HepG2 (cell line): Measurements from ENCODE around the gene PCSK2. TPM values are rescaled to one million over a fixed set of nuclear protein-coding genes. Genes with fewer than 3 reads are reported as not detected.

Experiments
- ATAC-seq: fragments of 200-7000 bp; cut with Tn5 transposase; 3 replicates; pipeline ENCODE4 v1.9.1; 2020; ENCODE audit warnings: mild to moderate bottlenecking, moderate library complexity
- BruUV-seq: library from RNA; stranded (reverse); fragments of 400-500 nt; replicated peaks from 2 replicates; lab custom pipeline; 2021; lab: Mats Ljungman, UMichigan
- CTCF ChIA-PET: fragments of 300-600 bp; formaldehyde crosslinking; extraction: SDS; loops from one replicate; lab custom pipeline; 2021; ENCODE audit warnings: low total read pairs, inconsistent platforms, low intra/inter-chr PET ratio; lab: Yijun Ruan, JAX
- POLR2A ChIA-PET: fragments of 350-600 bp; sonication (Branson Sonifier 250); formaldehyde crosslinking; loops from one replicate; lab custom pipeline; 2020; ENCODE audit warnings: antibody characterized with exemption, inconsistent platforms; lab: Yijun Ruan, JAX
- DNase-seq: peaks from one replicate; pipeline ENCODE4 v3.0.0-alpha.2; 2015; ENCODE audit warnings: low spot score
- FAIRE-seq: peaks from 3 replicates; lab custom pipeline; 2011; peaks lifted over from hg19 to GRCh38; lab: Jason Lieb, UNC
- H2AFZ ChIP-seq: one replicate; pipeline ENCODE4 v1.6.1; 2011; ENCODE audit warnings: low read length, inconsistent platforms
- H3K27ac ChIP-seq: fragments of 300-600 bp; 3 replicates; pipeline ENCODE4 v1.8.0; 2011; ENCODE audit warnings: mixed run types, mild to moderate bottlenecking, mixed read lengths, low read length, inconsistent platforms; ENCODE audit not compliant: insufficient read depth; ENCODE audit errors: extremely low read length
- H3K27me3 ChIP-seq, 2 experiments: fragments of 200-600 bp in 1 of 2; 2 replicates in 1 of 2; 3 replicates in 1 of 2; pipeline versions ENCODE4 v1.6.0 to v1.8.0; 2011; ENCODE audit warnings: low read length in 2 of 2, mild to moderate bottlenecking in 2 of 2, moderate library complexity in 2 of 2, inconsistent platforms in 1 of 2; ENCODE audit not compliant: insufficient read depth in 2 of 2, control insufficient read depth in 1 of 2
- H3K36me3 ChIP-seq, 2 experiments: fragments of 200-600 bp in 1 of 2; replicated peaks in 1 of 2; 2 replicates in 1 of 2; 3 replicates in 1 of 2; pipeline versions ENCODE4 v1.5.1 to v1.8.0; 2011; ENCODE audit warnings: low read length in 2 of 2, inconsistent platforms in 1 of 2; ENCODE audit not compliant: insufficient read depth in 2 of 2, control insufficient read depth in 1 of 2
- H3K4me1 ChIP-seq: 2 replicates; pipeline ENCODE4 v1.5.1; 2012; ENCODE audit warnings: low read length, inconsistent platforms; ENCODE audit not compliant: insufficient read depth
- H3K4me2 ChIP-seq: 2 replicates; pipeline ENCODE4 v1.6.0; 2011; ENCODE audit warnings: low read depth, low read length, inconsistent platforms
- H3K4me3 ChIP-seq, 3 experiments: fragments of 200-600 bp in 1 of 3; sonication (generic), shearing (Covaris generic) in 1 of 3; replicated peaks in 1 of 3; 2 replicates each; pipeline ENCODE4 v1.5.1; 2011 to 2016; ENCODE audit warnings: low read length in 3 of 3, inconsistent platforms in 2 of 3, low read depth in 2 of 3, mild to moderate bottlenecking in 2 of 3, control low read depth in 1 of 3, mixed read lengths in 1 of 3; ENCODE audit not compliant: insufficient read depth in 1 of 3
- H3K79me2 ChIP-seq: one replicate; pipeline ENCODE4 v1.6.1; 2011; ENCODE audit warnings: low read length, inconsistent platforms; ENCODE audit not compliant: insufficient read depth
- H3K9ac ChIP-seq: 2 replicates; pipeline ENCODE4 v1.6.0; 2011; ENCODE audit warnings: mild to moderate bottlenecking, low read depth, low read length, inconsistent platforms; ENCODE audit not compliant: insufficient read depth
- H3K9me3 ChIP-seq: 2 replicates; pipeline ENCODE4 v1.5.1; 2012; ENCODE audit warnings: mild to moderate bottlenecking, low read length
- H4K20me1 ChIP-seq: 2 replicates; pipeline ENCODE4 v1.6.0; 2011; ENCODE audit warnings: inconsistent platforms, mild to moderate bottlenecking, low read length, moderate library complexity; ENCODE audit not compliant: insufficient read depth
- AKNA ChIP-seq: sonication (generic); formaldehyde crosslinking; IDR thresholded peaks from 2 replicates; pipeline ENCODE4 v1.4.0; 2020; ENCODE audit warnings: missing genetic modification reagents, borderline replicate concordance
- BHLHE40 ChIP-seq: IDR thresholded peaks from 2 replicates; pipeline ENCODE4 v1.6.1; 2011; ENCODE audit warnings: low read length, improper control_type of control experiment
- MBD4 ChIP-seq: IDR thresholded peaks from 2 replicates; pipeline ENCODE4 v1.6.1; 2012; ENCODE audit warnings: low read length, inconsistent platforms, borderline replicate concordance
- PCBP2 ChIP-seq: fragments of 200-400 bp; formaldehyde crosslinking; optimal IDR thresholded peaks from 2 replicates; pipeline ENCODE3; 2018; ENCODE audit warnings: low read length, low read depth; ENCODE audit not compliant: poor library complexity, severe bottlenecking
- RBM22 ChIP-seq: fragments of 200-400 bp; formaldehyde crosslinking; optimal IDR thresholded peaks from 2 replicates; pipeline ENCODE3; 2017; ENCODE audit warnings: mild to moderate bottlenecking, low read length, moderate library complexity
- ZNF264 ChIP-seq: sonication (generic); formaldehyde crosslinking; IDR thresholded peaks from 2 replicates; pipeline ENCODE4 v1.4.0; 2020; ENCODE audit warnings: missing genetic modification reagents
- ZNF317 ChIP-seq: sonication (generic); formaldehyde crosslinking; IDR thresholded peaks from 2 replicates; pipeline ENCODE4 v1.5.0; 2020; ENCODE audit warnings: mild to moderate bottlenecking, missing genetic modification reagents
- ZNF484 ChIP-seq: sonication (generic); formaldehyde crosslinking; IDR thresholded peaks from 2 replicates; pipeline ENCODE4 v1.5.1; 2020; ENCODE audit warnings: mild to moderate bottlenecking, low read depth, missing genetic modification reagents, borderline replicate concordance
- ZNF503 ChIP-seq: sonication (generic); formaldehyde crosslinking; IDR thresholded peaks from 2 replicates; pipeline ENCODE4 v1.4.0; 2020; ENCODE audit warnings: missing genetic modification reagents
- ZNF724P ChIP-seq: sonication (generic); formaldehyde crosslinking; IDR thresholded peaks from 2 replicates; pipeline ENCODE4 v1.8.0; 2022; ENCODE audit warnings: missing genetic modification reagents, borderline replicate concordance
- ZNF788 ChIP-seq: sonication (generic); formaldehyde crosslinking; IDR thresholded peaks from 2 replicates; pipeline ENCODE4 v1.5.0; 2020; ENCODE audit warnings: mild to moderate bottlenecking, missing genetic modification reagents, borderline replicate concordance
- ZSCAN12 ChIP-seq: sonication (generic); formaldehyde crosslinking; IDR thresholded peaks from 2 replicates; pipeline ENCODE4 v1.9.0; 2021; ENCODE audit warnings: mild to moderate bottlenecking, missing genetic modification reagents
- WGBS: methylation state at CpG from one replicate; pipeline ENCODE4 v1.1.6; 2017; ENCODE audit warnings: low lambda C conversion rate; 5-methylcytosine and 5-hydroxymethylcytosine counted together
- in situ Hi-C: cut with HindIII; loops from 2 replicates; pipeline ENCODE4 v1.10.0; 2017; ENCODE audit warnings: low pct_unique_long_range_greater_than_20kb; ENCODE audit not compliant: extremely low pct_ligation_motif_present
- intact Hi-C: fragments of 100-400 bp; cut with micrococcal nuclease; formaldehyde crosslinking; loops from one replicate; pipeline ENCODE4 v1.10.0; 2022; ENCODE audit not compliant: unreplicated experiment
- polyA plus RNA-seq, 8 experiments: library from polyadenylated mRNA; depleted of rRNA in 3 of 8; stranded (reverse) in 7 of 8; unstranded in 1 of 8; fragments of >200 nt; fragmentation: Illumina TruSeq in 4 of 8; extraction: Trizol in 4 of 8; gene quantifications; 2 replicates each; pipeline versions ENCODE4 v1.2.1 to v1.2.3, GENCODE V29; 2011 to 2016; ENCODE audit warnings: low read depth in 4 of 8, missing spikeins in 1 of 8, mixed read lengths in 1 of 8; ENCODE audit not compliant: insufficient read depth in 1 of 8
- total RNA-seq, 5 experiments: library from RNA; depleted of rRNA; stranded (reverse); fragments of >200 nt; fragmentation: Illumina TruSeq; extraction: Trizol; gene quantifications; 2 replicates each; pipeline ENCODE4 v1.2.3, GENCODE V29; 2016; ENCODE audit warnings: low read depth in 1 of 5
- TF ChIP-seq, protein P1 (sequence below): sonication (generic); formaldehyde crosslinking; IDR thresholded peaks from 2 replicates; pipeline ENCODE4 v1.4.0; 2020; ENCODE audit warnings: low read depth, missing genetic modification reagents
- TF ChIP-seq, protein P2 (sequence below): IDR thresholded peaks from 2 replicates; pipeline ENCODE4 v1.6.1; 2016; ENCODE audit warnings: low read depth, borderline replicate concordance

Gene PCSK2
- total and polyA plus RNA-seq, 2 of the 13 experiments (the other 11 are each of a cell fraction or from before 2014, with no cell fraction given): not detected

- ChIA-PET POLR2A (no interaction called here), CTCF (no interaction called here)
- no peaks in the 10 kb centered on the region for H3K79me2 ChIP-seq
- ATAC-seq (no peak), FAIRE-seq (no peak), DNase-seq (no peak)
- H3K4me3 ChIP-seq: no peak overlapping the region
- no peaks in the 10 kb centered on the region for H3K27me3 ChIP-seq
- H3K4me1 ChIP-seq: no peaks in the 10 kb centered on the region
- H3K36me3 ChIP-seq: no peaks in the 10 kb centered on the region
- no peak overlapping the region for H2AFZ ChIP-seq
- intact Hi-C loops (no loop called here), in situ Hi-C loops (no loop called here)
- no peaks in the 10 kb centered on the region for H4K20me1 ChIP-seq
- H3K9me3 ChIP-seq: no peaks in the 10 kb centered on the region
- H3K4me2 ChIP-seq: no peak overlapping the region
- no TSS peak for BruUV-seq
- no peak overlapping the region for H3K27ac ChIP-seq
- WGBS: 10% methylated on average over 3 of the region's 3 CpGs
- no peak overlapping the region for H3K9ac ChIP-seq
- TF ChIP-seq ZNF788 (CRISPR knock-in tag) (no peak), BHLHE40 (no peak), PCBP2 (no peak), ZNF484 (CRISPR knock-in tag) (no peak), MBD4 (no peak), ZNF317 (CRISPR knock-in tag) (no peak), ZNF503 (CRISPR knock-in tag) (no peak), RBM22 (no peak), ZNF724P (CRISPR knock-in tag) (no peak), ZNF264 (CRISPR knock-in tag) (no peak), ZSCAN12 (CRISPR knock-in tag) (no peak), AKNA (CRISPR knock-in tag) (no peak)
- TF ChIP-seq, protein P1, sequence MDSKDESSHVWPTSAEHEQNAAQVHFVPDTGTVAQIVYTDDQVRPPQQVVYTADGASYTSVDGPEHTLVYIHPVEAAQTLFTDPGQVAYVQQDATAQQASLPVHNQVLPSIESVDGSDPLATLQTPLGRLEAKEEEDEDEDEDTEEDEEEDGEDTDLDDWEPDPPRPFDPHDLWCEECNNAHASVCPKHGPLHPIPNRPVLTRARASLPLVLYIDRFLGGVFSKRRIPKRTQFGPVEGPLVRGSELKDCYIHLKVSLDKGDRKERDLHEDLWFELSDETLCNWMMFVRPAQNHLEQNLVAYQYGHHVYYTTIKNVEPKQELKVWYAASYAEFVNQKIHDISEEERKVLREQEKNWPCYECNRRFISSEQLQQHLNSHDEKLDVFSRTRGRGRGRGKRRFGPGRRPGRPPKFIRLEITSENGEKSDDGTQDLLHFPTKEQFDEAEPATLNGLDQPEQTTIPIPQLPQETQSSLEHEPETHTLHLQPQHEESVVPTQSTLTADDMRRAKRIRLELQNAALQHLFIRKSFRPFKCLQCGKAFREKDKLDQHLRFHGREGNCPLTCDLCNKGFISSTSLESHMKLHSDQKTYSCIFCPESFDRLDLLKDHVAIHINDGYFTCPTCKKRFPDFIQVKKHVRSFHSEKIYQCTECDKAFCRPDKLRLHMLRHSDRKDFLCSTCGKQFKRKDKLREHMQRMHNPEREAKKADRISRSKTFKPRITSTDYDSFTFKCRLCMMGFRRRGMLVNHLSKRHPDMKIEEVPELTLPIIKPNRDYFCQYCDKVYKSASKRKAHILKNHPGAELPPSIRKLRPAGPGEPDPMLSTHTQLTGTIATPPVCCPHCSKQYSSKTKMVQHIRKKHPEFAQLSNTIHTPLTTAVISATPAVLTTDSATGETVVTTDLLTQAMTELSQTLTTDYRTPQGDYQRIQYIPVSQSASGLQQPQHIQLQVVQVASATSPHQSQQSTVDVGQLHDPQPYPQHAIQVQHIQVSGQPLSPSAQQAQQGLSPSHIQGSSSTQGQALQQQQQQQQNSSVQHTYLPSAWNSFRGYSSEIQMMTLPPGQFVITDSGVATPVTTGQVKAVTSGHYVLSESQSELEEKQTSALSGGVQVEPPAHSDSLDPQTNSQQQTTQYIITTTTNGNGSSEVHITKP (CRISPR knock-in tag): no peak
- TF ChIP-seq, protein P2, sequence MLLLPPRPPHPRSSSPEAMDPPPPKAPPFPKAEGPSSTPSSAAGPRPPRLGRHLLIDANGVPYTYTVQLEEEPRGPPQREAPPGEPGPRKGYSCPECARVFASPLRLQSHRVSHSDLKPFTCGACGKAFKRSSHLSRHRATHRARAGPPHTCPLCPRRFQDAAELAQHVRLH (CRISPR knock-in tag): no peak
Observed at GRCh38 chr20:17304774-17305173, 77.9 kb downstream of the PCSK2 start.
